Measurements from ENCODE around the gene SHISA8.

- TF ChIP-seq, protein P1, sequence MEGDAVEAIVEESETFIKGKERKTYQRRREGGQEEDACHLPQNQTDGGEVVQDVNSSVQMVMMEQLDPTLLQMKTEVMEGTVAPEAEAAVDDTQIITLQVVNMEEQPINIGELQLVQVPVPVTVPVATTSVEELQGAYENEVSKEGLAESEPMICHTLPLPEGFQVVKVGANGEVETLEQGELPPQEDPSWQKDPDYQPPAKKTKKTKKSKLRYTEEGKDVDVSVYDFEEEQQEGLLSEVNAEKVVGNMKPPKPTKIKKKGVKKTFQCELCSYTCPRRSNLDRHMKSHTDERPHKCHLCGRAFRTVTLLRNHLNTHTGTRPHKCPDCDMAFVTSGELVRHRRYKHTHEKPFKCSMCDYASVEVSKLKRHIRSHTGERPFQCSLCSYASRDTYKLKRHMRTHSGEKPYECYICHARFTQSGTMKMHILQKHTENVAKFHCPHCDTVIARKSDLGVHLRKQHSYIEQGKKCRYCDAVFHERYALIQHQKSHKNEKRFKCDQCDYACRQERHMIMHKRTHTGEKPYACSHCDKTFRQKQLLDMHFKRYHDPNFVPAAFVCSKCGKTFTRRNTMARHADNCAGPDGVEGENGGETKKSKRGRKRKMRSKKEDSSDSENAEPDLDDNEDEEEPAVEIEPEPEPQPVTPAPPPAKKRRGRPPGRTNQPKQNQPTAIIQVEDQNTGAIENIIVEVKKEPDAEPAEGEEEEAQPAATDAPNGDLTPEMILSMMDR (IDR thresholded peaks at IDR 0.05 in 8 of 11, conservative IDR thresholded peaks at IDR 0.05 in 3 of 11): no peak
- TF ChIP-seq POLR2AphosphoS5 (IDR thresholded peaks at IDR 0.05): no peak
Measured at GRCh38 chr22:41932353-41932752, 17.5 kb upstream of the SHISA8 start.

Data from spleen (tissue), 7 donors.